ENCODE data around the gene CRLF3. TPM values are rescaled to one million over a fixed set of nuclear protein-coding genes. Genes with fewer than 3 reads are reported as not detected.

The CRLF3 gene, protein sequence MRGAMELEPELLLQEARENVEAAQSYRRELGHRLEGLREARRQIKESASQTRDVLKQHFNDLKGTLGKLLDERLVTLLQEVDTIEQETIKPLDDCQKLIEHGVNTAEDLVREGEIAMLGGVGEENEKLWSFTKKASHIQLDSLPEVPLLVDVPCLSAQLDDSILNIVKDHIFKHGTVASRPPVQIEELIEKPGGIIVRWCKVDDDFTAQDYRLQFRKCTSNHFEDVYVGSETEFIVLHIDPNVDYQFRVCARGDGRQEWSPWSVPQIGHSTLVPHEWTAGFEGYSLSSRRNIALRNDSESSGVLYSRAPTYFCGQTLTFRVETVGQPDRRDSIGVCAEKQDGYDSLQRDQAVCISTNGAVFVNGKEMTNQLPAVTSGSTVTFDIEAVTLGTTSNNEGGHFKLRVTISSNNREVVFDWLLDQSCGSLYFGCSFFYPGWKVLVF
- 5.5 and 9.6 TPM in 2 replicates for polyA plus RNA-seq (2011; rRNA removed)
- 3.7 and 6.5 TPM in 2 replicates for polyA minus RNA-seq (2011; rRNA and poly(A)+ RNA removed)

DNA sequence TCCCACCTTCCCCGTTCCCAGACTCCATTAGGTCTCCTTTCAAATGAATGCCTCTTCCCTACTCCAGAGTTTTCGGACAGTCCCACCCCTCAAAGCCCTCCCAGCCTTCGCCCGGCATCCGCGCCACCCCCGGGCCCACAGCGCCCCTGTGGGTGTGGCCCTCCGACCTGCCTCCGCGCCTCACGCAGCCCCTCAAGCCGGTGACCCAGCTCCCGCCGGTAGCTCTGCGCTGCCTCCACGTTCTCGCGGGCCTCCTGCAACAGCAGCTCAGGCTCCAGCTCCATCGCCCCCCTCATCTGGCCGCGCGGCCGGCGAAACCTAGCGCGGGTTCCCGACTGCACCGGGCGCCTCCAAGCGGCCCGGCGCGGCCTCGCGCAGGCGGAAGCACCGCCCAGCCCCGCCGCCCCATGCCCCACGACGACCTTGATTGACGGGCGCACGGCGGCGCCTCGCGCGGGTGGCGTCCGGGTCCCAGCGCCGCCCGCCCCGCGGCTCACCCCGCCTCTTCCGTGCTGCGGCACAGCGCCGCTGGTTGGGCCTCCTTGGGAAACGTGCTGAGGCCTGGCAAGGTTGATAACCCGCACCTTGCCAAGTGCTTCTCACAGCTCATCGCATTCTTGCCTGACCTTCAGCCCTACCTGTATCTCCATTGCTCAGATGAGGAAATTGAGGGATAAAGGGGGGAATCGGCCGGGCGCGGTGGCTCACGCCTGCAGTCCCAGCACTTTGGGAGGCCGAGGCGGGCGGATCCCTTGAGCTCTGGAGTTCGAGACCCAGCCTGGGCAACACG is at the start of gene CRLF3:
TSS of gene CRLF3 (minus strand) at position 337 of the 790 bp plus-strand sequence. CDS start at position 296, 41 bp downstream.
- CTCF ChIA-PET: interaction anchor here (0.6 to 1.6 kb wide), 3 partner anchors 147 to 515 kb away, joined by 3 to 5 read pairs (median 3); partner anchors contain the start of gene RNF135
- POLR2A ChIA-PET: no interaction called here

DNA sequence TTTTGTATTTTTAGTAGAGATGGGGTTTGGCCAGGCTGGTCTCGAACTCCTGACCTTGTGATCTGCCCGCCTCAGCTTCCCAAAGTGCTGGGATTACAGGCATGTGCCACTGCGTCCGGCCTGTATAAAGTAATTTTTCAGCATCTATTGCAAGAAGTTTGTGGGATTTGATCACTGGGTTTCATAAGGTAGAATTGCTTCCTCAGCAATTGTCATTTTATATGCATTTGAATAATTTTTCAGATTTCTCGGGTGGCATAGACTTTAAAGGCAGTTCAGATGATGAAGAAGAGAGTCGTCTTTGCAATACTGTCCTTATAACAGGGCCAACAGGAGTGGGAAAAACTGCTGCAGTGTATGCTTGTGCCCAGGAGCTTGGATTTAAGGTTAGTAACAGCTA is 44.5 kb upstream of the CRLF3 start:
- H3K36me3 ChIP-seq (ENCODE audit: control insufficient read depth, insufficient read depth, low read length): no peaks in the 10 kb centered on the region

More for the DNA sequence above, at the start of gene CRLF3:
- peak within 1 kb of the TSS; percentile 60 for H3K4me3 ChIP-seq (ENCODE audit: low read depth, low read length)
- no peaks in the 10 kb centered on the region for H3K27me3 ChIP-seq (ENCODE audit: control insufficient read depth, insufficient read depth, low read length)
- DNase-seq (ENCODE audit: low read depth): peak; percentile 49
- peak; percentile 37 for TF ChIP-seq CTCF (IDR thresholded peaks at IDR 0.05; ENCODE audit: insufficient read depth, low read depth, low read length)
- no peaks in the 10 kb centered on the region for H3K36me3 ChIP-seq (ENCODE audit: control insufficient read depth, insufficient read depth, low read length)

DNA sequence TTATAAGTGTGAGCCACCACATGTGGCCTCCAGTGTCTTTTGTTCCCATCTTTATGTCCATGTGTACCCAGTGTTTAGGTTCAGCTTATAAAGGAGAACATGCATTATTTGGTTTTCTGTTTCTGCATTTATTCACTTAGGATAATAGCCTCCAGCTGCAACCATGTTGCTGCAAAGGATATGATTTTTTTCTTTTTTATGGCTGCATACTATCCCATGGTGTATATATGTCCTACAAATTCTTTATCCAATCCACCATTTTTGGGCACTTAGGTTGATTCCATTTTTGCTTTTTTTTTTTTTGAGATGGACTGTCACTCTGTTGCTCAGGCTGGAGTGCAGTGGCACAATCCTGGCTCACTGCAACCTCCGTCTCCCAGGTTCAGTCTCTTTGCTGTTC is 40.1 kb upstream of the CRLF3 start:
- POLR2A ChIA-PET: no interaction called here
- no peak overlapping the region for H3K4me3 ChIP-seq (ENCODE audit: low read depth, low read length)
- TF ChIP-seq CTCF (IDR thresholded peaks at IDR 0.05; ENCODE audit: insufficient read depth, low read depth, low read length): no peak
- H3K27me3 ChIP-seq (ENCODE audit: control insufficient read depth, insufficient read depth, low read length): no peaks in the 10 kb centered on the region
- DNase-seq (ENCODE audit: low read depth): no peak
- H3K36me3 ChIP-seq (ENCODE audit: control insufficient read depth, insufficient read depth, low read length): no peaks in the 10 kb centered on the region
- CTCF ChIA-PET: interaction anchor here (0.7 kb wide), 1 partner anchor 18 kb away, joined by 3 read pairs; no protein-coding TSS in a partner anchor

More for the DNA sequence above, 44.5 kb upstream of the CRLF3 start:
- no peak overlapping the region for H3K4me3 ChIP-seq (ENCODE audit: low read depth, low read length)
- TF ChIP-seq CTCF (IDR thresholded peaks at IDR 0.05; ENCODE audit: insufficient read depth, low read depth, low read length): no peak
- DNase-seq (ENCODE audit: low read depth): no peak
- ChIA-PET POLR2A (no interaction called here), CTCF (interaction anchor here (0.6 kb wide), 1 partner anchor 191 kb away, joined by 3 read pairs; no protein-coding TSS in a partner anchor)
- H3K27me3 ChIP-seq (ENCODE audit: control insufficient read depth, insufficient read depth, low read length): no peaks in the 10 kb centered on the region

DNA sequence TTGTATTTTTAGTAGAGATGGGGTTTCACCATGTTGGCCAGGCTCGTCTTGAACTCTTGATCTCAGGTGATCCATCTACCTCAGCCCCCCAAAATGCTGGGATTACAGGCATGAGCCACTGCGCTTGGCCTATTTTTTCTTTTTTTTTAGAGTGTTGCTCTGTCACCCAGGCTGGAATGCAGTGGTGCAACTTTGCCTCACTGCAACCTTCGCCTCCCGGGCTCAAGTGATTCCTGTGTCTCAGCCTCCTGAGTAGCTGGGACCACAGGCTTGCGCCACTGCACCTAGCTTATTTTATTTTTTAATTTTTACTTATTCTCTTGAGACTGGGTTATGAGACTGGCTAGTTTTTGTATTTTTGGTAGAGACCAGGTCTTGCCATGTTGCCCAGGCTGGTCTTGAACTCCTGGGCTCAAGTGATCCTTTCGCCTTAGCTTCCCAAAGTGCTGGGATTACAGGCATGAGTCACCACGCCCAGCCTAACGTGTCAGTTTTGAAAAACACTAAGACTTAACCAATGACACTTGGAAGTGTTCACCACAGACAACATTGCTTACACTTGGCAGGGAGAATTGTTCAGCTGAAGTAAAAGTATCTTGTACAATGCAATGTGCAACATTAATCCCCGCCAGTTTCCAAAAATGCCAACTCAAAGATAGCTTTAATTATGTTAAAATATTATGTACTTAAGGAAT is 34.2 kb upstream of the CRLF3 start:
- TF ChIP-seq CTCF (IDR thresholded peaks at IDR 0.05; ENCODE audit: insufficient read depth, low read depth, low read length): no peak
- CTCF ChIA-PET: interaction anchor here (0.5 kb wide), 1 partner anchor 20 kb away, joined by 3 read pairs; no protein-coding TSS in a partner anchor

More for the DNA sequence above, 34.2 kb upstream of the CRLF3 start:
- Histone ChIP-seq H3K36me3 (ENCODE audit: control insufficient read depth, insufficient read depth, low read length) (no peaks in the 10 kb centered on the region), H3K27me3 (ENCODE audit: control insufficient read depth, insufficient read depth, low read length) (no peaks in the 10 kb centered on the region), H3K4me3 (ENCODE audit: low read depth, low read length) (no peak overlapping the region)
- POLR2A ChIA-PET: no interaction called here
- DNase-seq (ENCODE audit: low read depth): no peak
